Mesenchymal stem cell (in vitro differentiated cells and primary cell): ENCODE measurements around the gene PPP2R5D.

Experiments used
- DNase-seq: peaks from one replicate; pipeline ENCODE4 v3.0.0-alpha.2; 2013
- H2AFZ ChIP-seq: one replicate; pipeline ENCODE4 v1.6.1; 2013; ENCODE audit warnings: low read depth, mild to moderate bottlenecking, control low read depth, inconsistent platforms, low read length, moderate library complexity
- H2AK5ac ChIP-seq: 2 replicates; pipeline ENCODE4 v1.6.1; 2013; ENCODE audit warnings: low read length, moderate library complexity, mild to moderate bottlenecking, inconsistent platforms; ENCODE audit not compliant: severe bottlenecking
- H2BK120ac ChIP-seq: one replicate; pipeline ENCODE4 v1.6.1; 2013; ENCODE audit warnings: low read depth, mild to moderate bottlenecking, inconsistent platforms, low read length, moderate library complexity
- H2BK12ac ChIP-seq, 2 experiments: one replicate each; pipeline ENCODE4 v1.6.1; 2013; ENCODE audit warnings: inconsistent platforms in 2 of 2, low read length in 2 of 2, mild to moderate bottlenecking in 2 of 2, moderate library complexity in 2 of 2, control low read depth in 1 of 2
- H2BK15ac ChIP-seq: one replicate; pipeline ENCODE4 v1.6.1; 2013; ENCODE audit warnings: mild to moderate bottlenecking, low read depth, inconsistent platforms; ENCODE audit not compliant: poor library complexity, severe bottlenecking
- H2BK5ac ChIP-seq: 2 replicates; pipeline ENCODE4 v1.6.1; 2013; ENCODE audit warnings: low read depth, mild to moderate bottlenecking, low read length, control low read depth, inconsistent platforms; ENCODE audit not compliant: poor library complexity, severe bottlenecking
- H3K14ac ChIP-seq, 2 experiments: one replicate each; pipeline ENCODE4 v1.6.1; 2013; ENCODE audit warnings: inconsistent platforms in 2 of 2, low read length in 2 of 2, control low read depth in 1 of 2, mild to moderate bottlenecking in 1 of 2, moderate library complexity in 1 of 2
- H3K18ac ChIP-seq, 2 experiments: one replicate each; pipeline ENCODE4 v1.6.1; 2013; ENCODE audit warnings: inconsistent platforms in 2 of 2, low read length in 2 of 2, control low read depth in 1 of 2, low read depth in 1 of 2, mild to moderate bottlenecking in 1 of 2
- H3K23ac ChIP-seq, 2 experiments: one replicate each; pipeline ENCODE4 v1.6.1; 2013; ENCODE audit warnings: inconsistent platforms in 2 of 2, low read length in 2 of 2, mild to moderate bottlenecking in 2 of 2, moderate library complexity in 2 of 2, control low read depth in 1 of 2
- H3K27ac ChIP-seq: 2 replicates; pipeline ENCODE4 v1.5.1; 2013; ENCODE audit warnings: mild to moderate bottlenecking, moderate library complexity, low read length, control low read depth, inconsistent platforms; ENCODE audit not compliant: poor library complexity, severe bottlenecking
- H3K27me3 ChIP-seq, 2 experiments: 2 replicates each; pipeline versions ENCODE4 v1.6.1 to v1.7.0; 2013; ENCODE audit warnings: low read length in 2 of 2, mild to moderate bottlenecking in 2 of 2, moderate library complexity in 2 of 2, control low read depth in 1 of 2, inconsistent platforms in 1 of 2; ENCODE audit not compliant: control insufficient read depth in 1 of 2, insufficient read depth in 1 of 2
- H3K36me3 ChIP-seq, 2 experiments: 2 replicates each; pipeline versions ENCODE4 v1.6.1 to v1.7.0; 2013; ENCODE audit warnings: low read length in 2 of 2, control low read depth in 1 of 2, inconsistent platforms in 1 of 2, low read depth in 1 of 2, mild to moderate bottlenecking in 1 of 2; ENCODE audit not compliant: insufficient read depth in 2 of 2, control insufficient read depth in 1 of 2
- H3K4ac ChIP-seq, 2 experiments: one replicate each; pipeline ENCODE4 v1.6.1; 2013; ENCODE audit warnings: inconsistent platforms in 2 of 2, low read length in 2 of 2, mild to moderate bottlenecking in 2 of 2, moderate library complexity in 2 of 2, control low read depth in 1 of 2, low read depth in 1 of 2
- H3K4me1 ChIP-seq: 2 replicates; pipeline ENCODE4 v1.6.1; 2013; ENCODE audit warnings: low read depth, low read length, control low read depth; ENCODE audit not compliant: control insufficient read depth, insufficient read depth
- H3K4me2 ChIP-seq: 2 replicates; pipeline ENCODE4 v1.6.1; 2013; ENCODE audit warnings: low read length, mild to moderate bottlenecking, inconsistent platforms; ENCODE audit not compliant: poor library complexity, severe bottlenecking
- H3K4me3 ChIP-seq, 2 experiments: 2 replicates each; pipeline versions ENCODE4 v1.5.1 to v1.7.0; 2013; ENCODE audit warnings: low read length in 2 of 2, mild to moderate bottlenecking in 2 of 2, control low read depth in 1 of 2, low read depth in 1 of 2; ENCODE audit not compliant: insufficient read depth in 1 of 2
- H3K79me1 ChIP-seq: replicated peaks from 2 replicates; pipeline ENCODE4 v1.6.1; 2013; ENCODE audit warnings: mild to moderate bottlenecking, control low read depth, low read length, inconsistent platforms; ENCODE audit not compliant: poor library complexity, severe bottlenecking
- H3K9ac ChIP-seq: 2 replicates; pipeline ENCODE4 v1.7.0; 2013; ENCODE audit warnings: mild to moderate bottlenecking, low read length, moderate library complexity
- H3K9me3 ChIP-seq: 2 replicates; pipeline ENCODE4 v1.7.0; 2013; ENCODE audit warnings: mild to moderate bottlenecking, low read length; ENCODE audit not compliant: control insufficient read depth
- H4K8ac ChIP-seq: one replicate; pipeline ENCODE4 v1.6.1; 2013; ENCODE audit warnings: inconsistent platforms, mild to moderate bottlenecking, low read length, moderate library complexity
- H4K91ac ChIP-seq: one replicate; pipeline ENCODE4 v1.6.1; 2013; ENCODE audit warnings: mild to moderate bottlenecking, low read length, inconsistent platforms
- WGBS: methylation state at CpG from one replicate; pipeline ENCODE4 v1.1.7; 2013; ENCODE audit warnings: mixed read lengths; 5-methylcytosine and 5-hydroxymethylcytosine counted together

PPP2R5D gene

GRCh38 chr6:43060034-43060754 lies 75.8 kb downstream of the PPP2R5D start:
- Histone ChIP-seq H2BK12ac (peak overlapping the region in 1 of 2 experiments; percentile 75), H3K14ac (peak overlapping the region in 1 of 2 experiments; percentile 90), H4K91ac (peak overlapping the region; percentile 70), H3K36me3 (peaks cover 36 to 40% of the 10 kb centered on the region in 2 experiments), H2BK120ac (no peak overlapping the region), H3K23ac (peak overlapping the region in 1 of 2 experiments; percentile 26), H3K4ac (peak overlapping the region; percentile 73 to 89), H4K8ac (peak overlapping the region; percentile 94), H2BK15ac (peak overlapping the region; percentile 33), H3K9me3 (no peaks in the 10 kb centered on the region), H2BK5ac (peak overlapping the region; percentile 40), H3K79me1 (peaks cover 21% of the 10 kb centered on the region), H2AFZ (peak overlapping the region; percentile 95), H3K27ac (peak overlapping the region; percentile 45), H3K27me3 (no peaks in the 10 kb centered on the region), H3K4me1 (peaks cover 11% of the 10 kb centered on the region), H3K4me2 (peak overlapping the region; percentile 86), H3K18ac (peak overlapping the region; percentile 91 to 96), H2AK5ac (no peak overlapping the region), H3K9ac (peak overlapping the region; percentile 99), H3K4me3 (peak overlapping the region; percentile 79 to 99)
- DNase-seq: no peak
- 15% methylated on average over 14 of the region's 15 CpGs for WGBS

- no peak overlapping the region for H2BK15ac ChIP-seq
- H4K8ac ChIP-seq: no peak overlapping the region
- no peak overlapping the region for H2BK5ac ChIP-seq
- H4K91ac ChIP-seq: no peak overlapping the region
- WGBS: 88% methylated on average over 12 of the region's 12 CpGs
- no peak overlapping the region for H2AFZ ChIP-seq
- H2BK12ac ChIP-seq: no peak overlapping the region
- peak overlapping the region in 1 of 2 experiments; percentile 99 for H3K4me3 ChIP-seq
- no peak overlapping the region for H2BK120ac ChIP-seq
- H3K27me3 ChIP-seq: no peaks in the 10 kb centered on the region
- no peak overlapping the region for H2AK5ac ChIP-seq
- H3K18ac ChIP-seq: no peak overlapping the region
- DNase-seq: no peak
- H3K36me3 ChIP-seq: peaks cover 35 to 40% of the 10 kb centered on the region in 2 experiments
- H3K4me2 ChIP-seq: peak overlapping the region; percentile 86
- no peak overlapping the region for H3K27ac ChIP-seq
- no peak overlapping the region for H3K14ac ChIP-seq
- H3K9ac ChIP-seq: peak overlapping the region; percentile 99
- no peak overlapping the region for H3K23ac ChIP-seq
- peaks cover 11% of the 10 kb centered on the region for H3K4me1 ChIP-seq
- H3K4ac ChIP-seq: peak overlapping the region in 1 of 2 experiments; percentile 61
- peaks cover 17% of the 10 kb centered on the region for H3K79me1 ChIP-seq
- no peaks in the 10 kb centered on the region for H3K9me3 ChIP-seq
Observed at GRCh38 chr6:43060755-43061633, 76.6 kb downstream of the PPP2R5D start.

- no peaks in the 10 kb centered on the region for H3K9me3 ChIP-seq
- no peak overlapping the region for H3K4me2 ChIP-seq
- no peak overlapping the region for H2AK5ac ChIP-seq
- DNase-seq: no peak
- H2BK5ac ChIP-seq: no peak overlapping the region
- H3K36me3 ChIP-seq: peaks cover 40 to 41% of the 10 kb centered on the region in 2 experiments
- no peak overlapping the region for H2BK120ac ChIP-seq
- H4K91ac ChIP-seq: no peak overlapping the region
- H3K14ac ChIP-seq: no peak overlapping the region
- H3K79me1 ChIP-seq: peaks cover 17% of the 10 kb centered on the region
- no peak overlapping the region for H2AFZ ChIP-seq
- no peak overlapping the region for H2BK12ac ChIP-seq
- H3K9ac ChIP-seq: no peak overlapping the region
- no peak overlapping the region for H4K8ac ChIP-seq
- peaks cover 11% of the 10 kb centered on the region for H3K4me1 ChIP-seq
- no peak overlapping the region for H3K18ac ChIP-seq
- no peak overlapping the region for H3K27ac ChIP-seq
- H3K23ac ChIP-seq: no peak overlapping the region
- no peaks in the 10 kb centered on the region for H3K27me3 ChIP-seq
- no peak overlapping the region for H2BK15ac ChIP-seq
- no peak overlapping the region for H3K4me3 ChIP-seq
- H3K4ac ChIP-seq: no peak overlapping the region
- WGBS: 57% methylated on average over 2 of the region's 2 CpGs
Observed at GRCh38 chr6:43061861-43062260, 77.5 kb downstream of the PPP2R5D start.
